A673 (cell line): ENCODE data around the gene ACE. TPM values are rescaled to one million over a fixed set of nuclear protein-coding genes. Genes with fewer than 3 reads are reported as not detected.

ENCODE experiments used
- BruUV-seq: library from RNA; stranded (reverse); fragments of 400-500 nt; replicated peaks from 2 replicates; lab custom pipeline; 2021; lab: Mats Ljungman, UMichigan
- CTCF ChIA-PET: fragments of 300-600 bp; sonication (Branson Sonifier 250); formaldehyde crosslinking; loops from one replicate; lab custom pipeline; 2022; ENCODE audit warnings: antibody characterized with exemption; lab: Charles Lee
- POLR2A ChIA-PET: fragments of 300-600 bp; sonication (Branson Sonifier 250); formaldehyde crosslinking; loops from one replicate; lab custom pipeline; 2022; ENCODE audit warnings: antibody characterized with exemption; ENCODE audit not compliant: low non-redundant PET; lab: Charles Lee
- DNase-seq: peaks from one replicate; pipeline ENCODE4 v3.0.0-alpha.2; 2015; ENCODE audit warnings: low spot score
- H3K27ac ChIP-seq: fragments of 200-600 bp; sonication (generic); 2 replicates; pipeline ENCODE4 v1.5.1; 2016; ENCODE audit warnings: mixed run types, low read depth, mild to moderate bottlenecking, mixed read lengths, antibody characterized with exemption, low read length; ENCODE audit not compliant: poor library complexity, severe bottlenecking
- H3K27me3 ChIP-seq: fragments of 200-600 bp; sonication (generic); replicated peaks from 2 replicates; pipeline ENCODE4 v1.6.1; 2017; ENCODE audit warnings: mixed run types, low read depth, mild to moderate bottlenecking, mixed read lengths, antibody characterized with exemption, low read length; ENCODE audit not compliant: insufficient read depth, poor library complexity
- H3K36me3 ChIP-seq: fragments of 200-600 bp; sonication (generic); 2 replicates; pipeline ENCODE4 v1.6.1; 2016; ENCODE audit warnings: mixed run types, mild to moderate bottlenecking, mixed read lengths, antibody characterized with exemption, low read length; ENCODE audit not compliant: insufficient read depth, poor library complexity, severe bottlenecking
- H3K4me1 ChIP-seq: fragments of 200-600 bp; sonication (generic); 2 replicates; pipeline ENCODE4 v1.6.1; 2017; ENCODE audit warnings: mixed run types, mild to moderate bottlenecking, mixed read lengths, antibody characterized with exemption, low read length; ENCODE audit not compliant: insufficient read depth, poor library complexity, severe bottlenecking
- H3K4me3 ChIP-seq: fragments of 200-600 bp; sonication (generic); 2 replicates; pipeline ENCODE4 v1.5.1; 2016; ENCODE audit warnings: low read depth, mixed run types, mild to moderate bottlenecking, mixed read lengths, low read length; ENCODE audit not compliant: poor library complexity, severe bottlenecking
- H3K9me3 ChIP-seq: fragments of 200-600 bp; sonication (generic); 2 replicates; pipeline ENCODE4 v1.6.1; 2016; ENCODE audit warnings: mixed run types, low read depth, mild to moderate bottlenecking, mixed read lengths, antibody characterized with exemption, low read length; ENCODE audit not compliant: poor library complexity, severe bottlenecking
- CTCF ChIP-seq: fragments of 300-800, 200-600 bp; sonication (generic); conservative IDR thresholded peaks from 2 replicates; pipeline ENCODE4 v1.5.1; 2017; ENCODE audit warnings: low read depth, mild to moderate bottlenecking, antibody characterized with exemption, low read length, moderate library complexity, mixed read lengths
- EZH2 ChIP-seq: fragments of 200-600 bp; sonication (generic); IDR thresholded peaks from 2 replicates; pipeline ENCODE4 v1.6.1; 2017; ENCODE audit warnings: borderline replicate concordance, low read depth, mild to moderate bottlenecking, mixed read lengths, antibody characterized with exemption, low read length; ENCODE audit not compliant: poor library complexity, severe bottlenecking
- intact Hi-C: fragments of 100-400 bp; cut with micrococcal nuclease; formaldehyde crosslinking; loops from one replicate; pipeline ENCODE4 v1.10.0; 2022; ENCODE audit not compliant: unreplicated experiment
- total RNA-seq: library from RNA; stranded (reverse); gene quantifications from 2 replicates; pipeline ENCODE4 v1.2.3, GENCODE V29; 2021

The ACE gene
- total RNA-seq, 1 experiment from 2014 or later, result 2.1 TPM

GRCh38 chr17:63500543-63501390 lies 23.9 kb downstream of the ACE start:
- ChIA-PET CTCF (no interaction called here), POLR2A (interaction anchor here (0.7 kb wide), 1 partner anchor 9 kb away, joined by 12 read pairs; no protein-coding TSS in a partner anchor)
- BruUV-seq, result no TSS peak
- intact Hi-C loops, result no loop called here
- Histone ChIP-seq H3K4me1 (no peaks in the 10 kb centered on the region), H3K9me3 (no peaks in the 10 kb centered on the region), H3K27me3 (peaks cover 19% of the 10 kb centered on the region), H3K36me3 (no peaks in the 10 kb centered on the region), H3K4me3 (no peak overlapping the region), H3K27ac (no peak overlapping the region)
- TF ChIP-seq CTCF (no peak), EZH2 (no peak)
- no peak for DNase-seq

DNA sequence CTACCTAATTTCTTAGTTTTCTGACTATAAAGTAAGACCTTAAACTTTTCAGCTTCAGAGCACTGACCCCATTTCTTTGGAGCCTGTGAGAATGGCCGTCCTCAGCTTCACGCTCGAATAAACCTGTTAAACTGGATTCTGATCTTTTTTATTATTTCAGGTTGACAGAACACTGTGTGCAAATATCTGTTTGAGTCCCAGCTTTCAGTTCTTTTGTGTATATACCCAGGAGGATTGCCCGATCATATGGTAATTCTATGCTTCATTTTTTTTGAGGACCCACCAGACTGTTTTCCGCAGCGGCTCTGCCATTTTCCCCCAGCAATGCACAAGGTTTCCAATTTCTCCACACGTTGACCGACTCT lies 26.5 kb downstream of the ACE start:
- Histone ChIP-seq H3K27ac (no peak overlapping the region), H3K4me1 (no peaks in the 10 kb centered on the region), H3K27me3 (peaks cover 19% of the 10 kb centered on the region), H3K36me3 (no peaks in the 10 kb centered on the region), H3K4me3 (no peak overlapping the region), H3K9me3 (no peaks in the 10 kb centered on the region)
- ChIA-PET CTCF (no interaction called here), POLR2A (interaction anchor here (0.6 kb wide), 1 partner anchor 213 kb away, joined by 12 read pairs; no protein-coding TSS in a partner anchor)
- BruUV-seq, result no TSS peak
- DNase-seq, result no peak
- TF ChIP-seq EZH2 (no peak), CTCF (no peak)
- intact Hi-C loops, result no loop called here

- no peaks in the 10 kb centered on the region for H3K4me1 ChIP-seq
- DNase-seq, result no peak
- TF ChIP-seq CTCF (no peak), EZH2 (no peak)
- ChIA-PET POLR2A (no interaction called here), CTCF (no interaction called here)
- intact Hi-C loops, result no loop called here
- no peaks in the 10 kb centered on the region for H3K36me3 ChIP-seq
- no peak overlapping the region for H3K27ac ChIP-seq
- BruUV-seq, result no TSS peak
- H3K4me3 ChIP-seq, result no peak overlapping the region
- H3K27me3 ChIP-seq, result peaks cover 19% of the 10 kb centered on the region
- no peaks in the 10 kb centered on the region for H3K9me3 ChIP-seq
Observed at GRCh38 chr17:63504261-63504660, 27.4 kb downstream of the ACE start.
